Neural crest cell (in vitro differentiated cells): Measurements from ENCODE around the gene GPR142. TPM values are rescaled to one million over a fixed set of nuclear protein-coding genes. Genes with fewer than 3 reads are reported as not detected.

Experiments
- DNase-seq: peaks from one replicate; pipeline ENCODE4 v3.0.0; 2021; ENCODE audit warnings: low read depth, mixed read lengths, low spot score
- H3K27ac Mint-ChIP-seq: one replicate; pipeline ENCODE4 v1.8.0; 2021; ENCODE audit warnings: mild to moderate bottlenecking, mixed read lengths; ENCODE audit not compliant: unreplicated experiment
- H3K27me3 Mint-ChIP-seq: 2 replicates; pipeline ENCODE4 v1.8.0; 2021; ENCODE audit warnings: low read depth, mild to moderate bottlenecking, mixed read lengths
- H3K36me3 Mint-ChIP-seq: 2 replicates; pipeline ENCODE4 v1.8.0; 2021; ENCODE audit warnings: low read depth, mild to moderate bottlenecking, mixed read lengths
- H3K4me1 Mint-ChIP-seq: 2 replicates; pipeline ENCODE4 v1.8.0; 2021; ENCODE audit warnings: mixed read lengths
- H3K4me3 Mint-ChIP-seq: one replicate; pipeline ENCODE4 v1.8.0; 2021; ENCODE audit warnings: mild to moderate bottlenecking, mixed read lengths
- H3K9me3 Mint-ChIP-seq: 2 replicates; pipeline ENCODE4 v1.8.0; 2021; ENCODE audit warnings: mixed read lengths
- CTCF ChIP-seq: fragments of 200-600 bp; sonication (generic); conservative IDR thresholded peaks from 2 replicates; pipeline ENCODE4 v1.5.0; 2021; ENCODE audit warnings: antibody characterized with exemption, mild to moderate bottlenecking
- total RNA-seq: library from RNA; stranded (reverse); gene quantifications from 2 replicates; pipeline ENCODE4 v1.2.1, GENCODE V29; 2021

GPR142 gene
- total RNA-seq, 1 donor from 2014 or later = 0.23 TPM

- no peaks in the 10 kb centered on the region for H3K9me3 Mint-ChIP-seq
- TF ChIP-seq CTCF = peak; percentile 38
- no peak for DNase-seq
- no peak overlapping the region for H3K27ac Mint-ChIP-seq
- H3K4me1 Mint-ChIP-seq = peaks cover 6% of the 10 kb centered on the region
- H3K27me3 Mint-ChIP-seq = peaks cover 96% of the 10 kb centered on the region
- H3K36me3 Mint-ChIP-seq = no peaks in the 10 kb centered on the region
- H3K4me3 Mint-ChIP-seq = no peak overlapping the region
Observed at GRCh38 chr17:74351552-74352210, 15.6 kb upstream of the GPR142 start.

GRCh38 chr17:74353446-74354060 is 13.8 kb upstream of the GPR142 start:
- Mint-ChIP-seq H3K27ac (no peak overlapping the region), H3K4me1 (peaks cover 12% of the 10 kb centered on the region), H3K27me3 (peaks cover 91% of the 10 kb centered on the region), H3K9me3 (no peaks in the 10 kb centered on the region), H3K4me3 (peak overlapping the region; percentile 19), H3K36me3 (peaks cover 2% of the 10 kb centered on the region)
- no peak for DNase-seq
- no peak for TF ChIP-seq CTCF

GRCh38 chr17:74354123-74354522 is 13.2 kb upstream of the GPR142 start:
- H3K27me3 Mint-ChIP-seq = peaks cover 90% of the 10 kb centered on the region

GRCh38 chr17:74354561-74354960 is 12.7 kb upstream of the GPR142 start:
- no peak for TF ChIP-seq CTCF
- no peak overlapping the region for H3K27ac Mint-ChIP-seq

More at GRCh38 chr17:74354123-74354522, 13.2 kb upstream of the GPR142 start:
- no peak overlapping the region for H3K27ac Mint-ChIP-seq
- TF ChIP-seq CTCF = peak; percentile 74
- peak overlapping the region; percentile 19 for H3K4me3 Mint-ChIP-seq
- H3K9me3 Mint-ChIP-seq = no peaks in the 10 kb centered on the region
- H3K36me3 Mint-ChIP-seq = peaks cover 2% of the 10 kb centered on the region
- peaks cover 15% of the 10 kb centered on the region for H3K4me1 Mint-ChIP-seq
- peak; percentile 79 for DNase-seq

GRCh38 chr17:74355065-74355464 is 12.2 kb upstream of the GPR142 start:
- no peaks in the 10 kb centered on the region for H3K9me3 Mint-ChIP-seq
- no peak overlapping the region for H3K4me3 Mint-ChIP-seq
- TF ChIP-seq CTCF = no peak
- peaks cover 15% of the 10 kb centered on the region for H3K4me1 Mint-ChIP-seq
- no peak overlapping the region for H3K27ac Mint-ChIP-seq
- peaks cover 2% of the 10 kb centered on the region for H3K36me3 Mint-ChIP-seq
- H3K27me3 Mint-ChIP-seq = peaks cover 81% of the 10 kb centered on the region
- no peak for DNase-seq

More at GRCh38 chr17:74354561-74354960, 12.7 kb upstream of the GPR142 start:
- H3K9me3 Mint-ChIP-seq = no peaks in the 10 kb centered on the region
- H3K36me3 Mint-ChIP-seq = peaks cover 2% of the 10 kb centered on the region
- no peak overlapping the region for H3K4me3 Mint-ChIP-seq
- no peak for DNase-seq
- peaks cover 86% of the 10 kb centered on the region for H3K27me3 Mint-ChIP-seq
- H3K4me1 Mint-ChIP-seq = peaks cover 15% of the 10 kb centered on the region
